ENCODE data around the gene RBFOX2. TPM values are rescaled to one million over a fixed set of nuclear protein-coding genes. Genes with fewer than 3 reads are reported as not detected.

Gene RBFOX2
- polyA plus RNA-seq, 1 of the 3 experiments (the other 2 are of a cell fraction): 115 TPM

DNA sequence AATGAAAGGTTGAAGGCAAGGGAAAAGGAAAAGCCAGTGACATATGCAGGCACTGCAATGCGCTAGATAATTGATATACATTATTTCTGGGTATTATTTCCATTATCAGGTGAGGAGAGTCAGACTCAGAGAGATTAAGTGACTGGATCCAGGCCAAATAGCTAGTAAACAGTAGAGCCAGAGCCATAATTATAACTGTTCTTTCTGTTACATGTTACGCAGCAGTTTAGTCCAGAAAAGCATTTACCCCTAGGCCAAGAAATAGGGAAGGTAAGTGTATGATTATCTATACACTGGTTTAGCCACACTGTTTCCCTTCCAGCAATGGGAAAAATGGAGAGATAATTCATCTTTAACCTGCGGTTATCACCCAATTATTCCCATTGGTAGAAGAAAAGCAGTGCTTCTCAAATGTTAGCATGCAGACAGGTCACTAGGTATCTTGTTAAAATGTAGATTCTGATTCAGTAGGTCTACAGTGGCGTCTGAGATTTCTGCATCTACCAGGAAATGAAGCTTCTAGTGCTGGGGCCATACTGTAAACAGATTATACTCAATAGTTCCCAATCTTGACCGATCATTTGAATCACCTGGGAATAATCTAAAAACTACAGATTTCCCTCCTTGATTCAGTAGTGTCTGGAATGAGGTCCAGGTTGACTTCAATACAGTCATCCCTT is 69.4 kb downstream of the RBFOX2 start:
- DNase-seq: peak; percentile 9
- 71% methylated on average over 5 of the region's 5 CpGs for WGBS (ENCODE audit: low lambda C conversion rate)
- Histone ChIP-seq H3K9me2 (no peaks in the 10 kb centered on the region), H3K4me3 (ENCODE audit: low read depth in 2 of 2, low read length in 1 of 2) (no peak overlapping the region; a peak in 1 of 4 replicates), H3K9ac (no peak overlapping the region), H3K9me3 (no peaks in the 10 kb centered on the region), H3F3A (replicated peaks; ENCODE audit: insufficient read depth) (peaks cover 15% of the 10 kb centered on the region), H3K36me3 (replicated peaks in 1 of 2; ENCODE audit: control insufficient read depth in 1 of 2, insufficient read depth in 2 of 2, low read length in 1 of 2) (no peaks in the 10 kb centered on the region), H3K4me2 (peak overlapping the region; percentile 16; the same call in 1 of the 2 replicates), H3K4me1 (ENCODE audit: control insufficient read depth in 1 of 2, insufficient read depth in 2 of 2, low read depth in 1 of 2, low read length in 1 of 2) (peaks cover 42 to 52% of the 10 kb centered on the region in 2 experiments), H2AFZ (ENCODE audit: low read depth) (no peak overlapping the region), H3K79me2 (ENCODE audit: insufficient read depth) (peaks cover 98% of the 10 kb centered on the region), H3K27ac (ENCODE audit: low read depth in 2 of 2, low read length in 1 of 2) (peak overlapping the region in 1 of 2 experiments; percentile 93; a peak in 3 of 4 replicates), H4K20me1 (ENCODE audit: insufficient read depth) (no peaks in the 10 kb centered on the region; the same call in 1 of the 2 replicates), H3K27me3 (ENCODE audit: insufficient read depth) (no peaks in the 10 kb centered on the region)
- ChIA-PET CTCF (interaction anchor here (0.7 to 6.0 kb wide), 5 partner anchors 12 to 332 kb away, joined by 3 to 44 read pairs (median 4); no protein-coding TSS in a partner anchor), POLR2A (no interaction called here)
- TF ChIP-seq FOXJ3 (CRISPR knock-in tag; IDR thresholded peaks at IDR 0.05) (0 out of 2 replicates have a peak, but pooled peaks have one; percentile 24), GATA2 (CRISPR knock-in tag; IDR thresholded peaks at IDR 0.05) (no peak; the same call in none of the 2 replicates), EP300 (IDR thresholded peaks at IDR 0.05; ENCODE audit: borderline replicate concordance in 1 of 2, low read depth in 1 of 2, low read length in 1 of 2) (peak in 1 of 2 experiments; percentile 30; a peak in 1 of 4 replicates)

DNA sequence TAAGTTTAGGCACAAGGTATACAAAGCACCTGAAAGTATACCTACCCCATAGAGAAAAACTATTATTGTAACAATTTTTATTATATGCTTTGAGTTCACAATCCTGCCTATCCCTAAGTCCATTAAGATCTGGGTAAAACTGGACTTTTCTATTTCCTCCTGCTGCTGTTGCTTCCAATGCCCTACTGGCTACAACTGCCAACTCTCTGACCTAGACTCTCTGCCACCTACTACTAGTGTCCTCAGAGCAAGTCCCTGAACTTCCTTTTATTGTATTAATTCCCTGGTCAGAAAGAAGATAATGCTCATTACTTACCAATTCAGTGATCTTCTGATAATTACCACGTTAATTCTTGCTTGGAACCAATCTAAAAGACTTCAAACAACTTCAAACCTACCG is 70.3 kb downstream of the RBFOX2 start:
- 47% methylated on average over 2 of the region's 2 CpGs for WGBS (ENCODE audit: low lambda C conversion rate)
- ChIA-PET CTCF (interaction anchor here (1.1 to 6.0 kb wide), 4 partner anchors 11 to 331 kb away, joined by 3 to 44 read pairs (median 8); no protein-coding TSS in a partner anchor), POLR2A (no interaction called here)
- H3K36me3 ChIP-seq (replicated peaks in 1 of 2; ENCODE audit: control insufficient read depth in 1 of 2, insufficient read depth in 2 of 2, low read length in 1 of 2): no peaks in the 10 kb centered on the region
- no peak overlapping the region for H2AFZ ChIP-seq (ENCODE audit: low read depth)
- H3K27ac ChIP-seq (ENCODE audit: low read depth in 2 of 2, low read length in 1 of 2): peak overlapping the region; percentile 10 to 93; a peak in 3 of 4 replicates
- H3K9me2 ChIP-seq: no peaks in the 10 kb centered on the region
- H3K9ac ChIP-seq: no peak overlapping the region
- peaks cover 42 to 51% of the 10 kb centered on the region in 2 experiments for H3K4me1 ChIP-seq (ENCODE audit: control insufficient read depth in 1 of 2, insufficient read depth in 2 of 2, low read depth in 1 of 2, low read length in 1 of 2)
- peaks cover 15% of the 10 kb centered on the region for H3F3A ChIP-seq (replicated peaks; ENCODE audit: insufficient read depth)
- DNase-seq: no peak
- H3K9me3 ChIP-seq: no peaks in the 10 kb centered on the region
- H3K4me2 ChIP-seq: no peak overlapping the region
- no peaks in the 10 kb centered on the region; the same call in 1 of the 2 replicates for H4K20me1 ChIP-seq (ENCODE audit: insufficient read depth)
- no peaks in the 10 kb centered on the region for H3K27me3 ChIP-seq (ENCODE audit: insufficient read depth)
- H3K4me3 ChIP-seq (ENCODE audit: low read depth in 2 of 2, low read length in 1 of 2): no peak overlapping the region
- peaks cover 98% of the 10 kb centered on the region for H3K79me2 ChIP-seq (ENCODE audit: insufficient read depth)
- TF ChIP-seq, protein P1, sequence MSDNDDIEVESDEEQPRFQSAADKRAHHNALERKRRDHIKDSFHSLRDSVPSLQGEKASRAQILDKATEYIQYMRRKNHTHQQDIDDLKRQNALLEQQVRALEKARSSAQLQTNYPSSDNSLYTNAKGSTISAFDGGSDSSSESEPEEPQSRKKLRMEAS (IDR thresholded peaks at IDR 0.05; ENCODE audit: low read depth): no peak
- TF ChIP-seq SMC3 (IDR thresholded peaks at IDR 0.05; ENCODE audit: low read depth, low read length): no peak
- no peak for TF ChIP-seq RXRA (IDR thresholded peaks at IDR 0.05; ENCODE audit: borderline replicate concordance, low read depth)
- no peak for TF ChIP-seq TCF12 (IDR thresholded peaks at IDR 0.05)
- TF ChIP-seq MXI1 (IDR thresholded peaks at IDR 0.05; ENCODE audit: low read depth, low read length): no peak
- no peak for TF ChIP-seq RFX5 (IDR thresholded peaks at IDR 0.05; ENCODE audit: low read length)
- no peak for TF ChIP-seq RAD21 (IDR thresholded peaks at IDR 0.05; ENCODE audit: low read length)
- no peak for TF ChIP-seq EZH2phosphoT487 (IDR thresholded peaks at IDR 0.05; ENCODE audit: borderline replicate concordance, low read depth)
- TF ChIP-seq, protein P2, sequence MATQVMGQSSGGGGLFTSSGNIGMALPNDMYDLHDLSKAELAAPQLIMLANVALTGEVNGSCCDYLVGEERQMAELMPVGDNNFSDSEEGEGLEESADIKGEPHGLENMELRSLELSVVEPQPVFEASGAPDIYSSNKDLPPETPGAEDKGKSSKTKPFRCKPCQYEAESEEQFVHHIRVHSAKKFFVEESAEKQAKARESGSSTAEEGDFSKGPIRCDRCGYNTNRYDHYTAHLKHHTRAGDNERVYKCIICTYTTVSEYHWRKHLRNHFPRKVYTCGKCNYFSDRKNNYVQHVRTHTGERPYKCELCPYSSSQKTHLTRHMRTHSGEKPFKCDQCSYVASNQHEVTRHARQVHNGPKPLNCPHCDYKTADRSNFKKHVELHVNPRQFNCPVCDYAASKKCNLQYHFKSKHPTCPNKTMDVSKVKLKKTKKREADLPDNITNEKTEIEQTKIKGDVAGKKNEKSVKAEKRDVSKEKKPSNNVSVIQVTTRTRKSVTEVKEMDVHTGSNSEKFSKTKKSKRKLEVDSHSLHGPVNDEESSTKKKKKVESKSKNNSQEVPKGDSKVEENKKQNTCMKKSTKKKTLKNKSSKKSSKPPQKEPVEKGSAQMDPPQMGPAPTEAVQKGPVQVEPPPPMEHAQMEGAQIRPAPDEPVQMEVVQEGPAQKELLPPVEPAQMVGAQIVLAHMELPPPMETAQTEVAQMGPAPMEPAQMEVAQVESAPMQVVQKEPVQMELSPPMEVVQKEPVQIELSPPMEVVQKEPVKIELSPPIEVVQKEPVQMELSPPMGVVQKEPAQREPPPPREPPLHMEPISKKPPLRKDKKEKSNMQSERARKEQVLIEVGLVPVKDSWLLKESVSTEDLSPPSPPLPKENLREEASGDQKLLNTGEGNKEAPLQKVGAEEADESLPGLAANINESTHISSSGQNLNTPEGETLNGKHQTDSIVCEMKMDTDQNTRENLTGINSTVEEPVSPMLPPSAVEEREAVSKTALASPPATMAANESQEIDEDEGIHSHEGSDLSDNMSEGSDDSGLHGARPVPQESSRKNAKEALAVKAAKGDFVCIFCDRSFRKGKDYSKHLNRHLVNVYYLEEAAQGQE (IDR thresholded peaks at IDR 0.05; ENCODE audit: low read depth, low read length): no peak
- TF ChIP-seq FOXJ3 (CRISPR knock-in tag; IDR thresholded peaks at IDR 0.05): no peak
